LNCaP clone FGC (cell line): ENCODE data around the gene GGTA1.

Source experiments
- DNase-seq: peaks from one replicate; pipeline ENCODE4 v3.0.0-alpha.2; 2011; ENCODE audit warnings: low read depth
- H3K4me3 ChIP-seq: 2 replicates; pipeline ENCODE4 v1.5.1; 2011; ENCODE audit warnings: mild to moderate bottlenecking, low read depth, low read length, control low read depth
- CTCF ChIP-seq: IDR thresholded peaks from 2 replicates; pipeline ENCODE4 v1.5.1; 2012; ENCODE audit warnings: mild to moderate bottlenecking; ENCODE audit not compliant: control insufficient read depth, insufficient read depth; ENCODE audit errors: extremely low read depth

Gene GGTA1

DNA sequence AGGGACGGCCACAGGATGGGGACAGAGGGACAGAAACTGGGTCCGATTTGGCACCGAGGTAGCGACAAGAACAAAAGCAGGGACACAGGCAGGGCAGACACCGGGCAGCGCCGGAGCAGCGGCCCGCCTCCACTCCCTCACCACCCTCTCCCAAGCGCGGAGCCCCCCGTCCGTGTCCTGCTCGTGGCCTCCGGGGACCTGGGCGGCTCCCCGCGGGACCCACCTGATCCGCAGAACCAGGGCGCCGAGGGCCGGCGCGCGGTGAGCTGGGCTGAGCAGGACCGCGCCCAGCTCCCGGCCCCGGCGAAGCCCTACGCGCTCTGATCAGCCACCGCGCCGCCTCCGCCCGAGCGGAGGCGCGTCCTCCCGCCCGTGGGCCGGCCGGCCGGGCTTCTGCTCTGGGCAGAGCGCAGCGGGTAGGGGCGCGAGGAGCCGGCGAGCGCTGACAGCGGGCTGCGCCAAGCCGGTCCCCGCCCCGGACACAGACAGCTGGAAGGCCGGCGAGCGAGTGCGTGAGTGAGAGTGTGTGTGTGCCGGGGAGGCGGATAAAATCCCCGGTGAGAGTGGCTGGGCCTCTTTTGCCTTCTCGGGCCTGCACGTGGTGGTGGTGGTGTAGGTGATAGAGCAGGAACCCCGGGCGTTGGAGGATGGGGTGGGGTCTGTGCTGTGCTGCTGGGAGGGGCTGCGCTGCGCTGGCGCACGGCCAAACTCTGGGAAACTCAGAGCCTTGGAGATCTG lies at the start of gene GGTA1:
GGTA1 (minus strand) TSS at position 418 of the 738 bp plus-strand sequence. CDS start 31,922 bp downstream, outside the sequence.
- DNase-seq, result peak; percentile 2
- TF ChIP-seq CTCF, result no peak
- peak within 1 kb of the TSS; percentile 35 for H3K4me3 ChIP-seq

- TF ChIP-seq CTCF, result no peak
- DNase-seq, result no peak
Observed at GRCh38 chr9:121548666-121549065, 49.0 kb upstream of the GGTA1 start.

DNA sequence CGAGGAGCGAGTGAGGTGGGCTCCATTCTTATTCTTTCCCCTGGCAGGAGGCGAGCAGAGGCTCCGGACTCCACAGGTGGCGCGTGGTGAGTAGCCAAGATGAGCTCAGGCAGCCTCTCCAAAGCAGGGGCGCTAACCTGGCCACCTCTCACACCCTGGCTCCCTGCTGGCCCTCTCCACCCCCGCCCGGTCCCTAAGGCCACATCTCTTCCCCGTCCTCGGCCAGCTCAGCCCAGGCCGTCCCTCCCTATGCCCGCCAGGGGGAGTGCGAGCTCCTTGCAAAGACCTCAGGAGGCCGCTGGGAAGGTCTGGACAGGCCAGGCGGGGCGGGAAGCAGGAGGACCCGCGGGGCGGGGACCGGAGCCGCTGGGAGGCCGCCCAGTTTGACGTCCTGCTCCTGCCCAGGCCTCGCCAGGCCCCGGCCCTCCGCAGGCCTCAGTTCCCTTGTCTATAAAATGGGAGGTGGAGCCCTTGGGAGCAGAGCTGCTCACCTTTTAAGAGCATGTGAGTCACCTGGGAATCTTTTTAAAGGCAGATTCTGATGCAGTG lies 46.3 kb upstream of the GGTA1 start:
- TF ChIP-seq CTCF, result peak; percentile 99
- peak; percentile 92 for DNase-seq
- peak overlapping the region; percentile 13; the same call in 1 of the 2 replicates for H3K4me3 ChIP-seq

More at GRCh38 chr9:121548666-121549065, 49.0 kb upstream of the GGTA1 start:
- no peak overlapping the region for H3K4me3 ChIP-seq

- H3K4me3 ChIP-seq, result no peak overlapping the region
- no peak for DNase-seq
- no peak for TF ChIP-seq CTCF
Observed at GRCh38 chr9:121545150-121545874, 45.7 kb upstream of the GGTA1 start.

- TF ChIP-seq CTCF, result no peak
- H3K4me3 ChIP-seq, result no peak overlapping the region
- DNase-seq, result no peak
Observed at GRCh38 chr9:121542025-121542424, 42.4 kb upstream of the GGTA1 start.

DNA sequence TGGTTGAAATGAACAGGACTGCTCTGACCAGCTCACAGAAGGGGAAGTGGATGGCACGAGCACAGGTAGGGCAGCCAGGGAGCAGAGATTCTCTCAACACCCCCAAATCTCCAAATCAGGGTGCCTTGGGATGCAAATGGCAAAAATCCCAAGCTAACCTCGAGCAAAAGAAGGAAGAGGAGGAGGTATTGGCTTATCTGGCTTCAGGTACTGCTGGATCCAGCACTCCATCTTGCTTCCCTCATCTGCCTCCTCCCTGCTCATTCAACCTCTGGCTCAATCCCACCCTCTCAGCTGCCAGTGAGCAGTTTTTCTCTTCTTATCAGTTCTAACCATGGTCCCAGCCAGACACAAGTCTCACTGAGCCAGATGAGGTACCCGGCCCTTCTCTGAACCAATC lies 41.6 kb upstream of the GGTA1 start:
- DNase-seq, result no peak
- H3K4me3 ChIP-seq, result no peak overlapping the region
- TF ChIP-seq CTCF, result no peak

DNA sequence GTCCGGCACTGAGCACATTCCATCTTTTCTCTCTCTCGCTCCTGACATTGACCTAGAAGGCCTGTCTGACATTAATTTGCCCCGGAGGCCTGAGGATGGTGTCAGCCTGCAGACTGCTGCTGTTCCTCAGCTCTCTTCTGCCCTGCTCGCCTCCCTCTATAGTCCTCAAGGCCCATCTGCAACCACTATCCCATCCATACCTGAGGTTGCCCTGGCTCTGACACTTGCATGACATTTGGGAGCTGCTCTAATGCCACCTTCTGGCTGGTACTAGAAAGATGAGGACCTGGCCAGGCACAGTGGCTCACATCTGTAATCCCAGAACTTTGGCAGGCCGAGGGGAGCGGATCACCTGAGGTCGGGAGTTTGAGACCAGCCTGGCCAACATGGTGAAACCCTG lies 38.6 kb upstream of the GGTA1 start:
- peak; percentile 41; the same call in 1 of the 2 replicates for TF ChIP-seq CTCF
- no peak for DNase-seq
- H3K4me3 ChIP-seq, result no peak overlapping the region
